Epithelial cell of proximal tubule (primary cell): ENCODE results near the gene TENT4B. TPM values are rescaled to one million over a fixed set of nuclear protein-coding genes. Genes with fewer than 3 reads are reported as not detected.

Experiments used
- DNase-seq: peaks from one replicate; pipeline ENCODE4 v3.0.0-alpha.2; 2011; ENCODE audit warnings: low read depth
- H3K4me3 ChIP-seq: 2 replicates; pipeline ENCODE4 v1.5.1; 2011; ENCODE audit warnings: low read depth, mild to moderate bottlenecking, low read length
- CTCF ChIP-seq: conservative IDR thresholded peaks from 2 replicates; pipeline ENCODE4 v1.5.1; 2012; ENCODE audit warnings: low read depth, mild to moderate bottlenecking, low read length
- total RNA-seq: library from RNA; depleted of rRNA; stranded (reverse); fragments of >200 nt; gene quantifications from 2 replicates; pipeline ENCODE4 v1.2.3, GENCODE V29; 2015

The TENT4B gene
- total RNA-seq, 1 donor from 2014 or later = 9.4 TPM

- H3K4me3 ChIP-seq = no peak overlapping the region
- no peak for DNase-seq
- TF ChIP-seq CTCF = no peak
Measured at GRCh38 chr16:50182441-50182840, 29.3 kb downstream of the TENT4B start.

DNA sequence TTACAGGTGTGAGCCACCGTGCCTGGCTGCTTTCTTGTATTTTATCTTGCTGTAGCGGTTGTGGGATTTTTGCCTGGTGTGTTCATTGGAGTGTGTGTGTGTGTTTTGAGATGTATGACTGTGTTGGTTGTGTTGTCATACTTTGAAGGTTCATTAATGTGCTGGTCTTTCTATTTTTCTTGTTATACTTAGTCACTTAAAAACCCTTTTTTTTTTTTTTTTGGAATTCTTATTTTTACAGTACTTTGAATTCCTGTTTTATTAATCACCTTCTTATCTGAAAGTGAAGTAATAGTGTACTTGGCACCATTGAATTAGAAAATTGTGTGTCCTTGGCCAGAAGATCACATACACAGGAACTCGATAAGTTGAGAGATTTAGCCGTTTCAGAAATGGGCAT is 30.2 kb downstream of the TENT4B start:
- no peak for TF ChIP-seq CTCF
- no peak overlapping the region for H3K4me3 ChIP-seq
- DNase-seq = peak; percentile 39

DNA sequence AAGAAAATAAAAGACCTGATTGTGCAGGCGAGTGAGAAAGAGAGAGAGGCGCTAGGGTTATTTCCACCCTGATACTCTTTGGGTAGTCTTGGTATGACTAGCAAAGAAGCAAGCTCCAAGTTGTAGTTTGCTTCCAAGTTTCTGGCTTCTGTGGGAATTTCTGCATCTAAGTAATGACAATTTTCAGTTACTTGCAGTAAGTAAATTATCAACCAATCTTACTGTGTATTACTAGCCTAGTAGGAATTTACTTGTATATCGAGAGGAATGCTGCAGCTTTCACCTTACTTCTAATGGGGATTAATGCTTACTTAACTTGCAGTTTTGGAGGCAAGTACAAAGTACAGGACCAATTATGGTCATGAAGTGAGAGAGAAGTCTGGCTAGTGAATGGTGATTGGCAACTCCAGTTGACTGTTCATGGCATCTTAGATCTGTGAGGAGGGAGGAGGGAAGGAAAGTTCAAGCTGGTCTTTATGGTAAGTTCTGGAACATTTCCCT is 31.9 kb downstream of the TENT4B start:
- peak; percentile 98 for DNase-seq
- TF ChIP-seq CTCF = no peak

GRCh38 chr16:50188619-50189136 is 35.6 kb downstream of the TENT4B start:
- no peak for TF ChIP-seq CTCF
- no peak for DNase-seq
- H3K4me3 ChIP-seq = no peak overlapping the region

More for the DNA sequence above, 31.9 kb downstream of the TENT4B start:
- peak overlapping the region; percentile 44 for H3K4me3 ChIP-seq

- no peak for DNase-seq
- H3K4me3 ChIP-seq = no peak overlapping the region
- no peak for TF ChIP-seq CTCF
Measured at GRCh38 chr16:50190292-50190691, 37.2 kb downstream of the TENT4B start.

GRCh38 chr16:50192386-50193050 is 39.4 kb downstream of the TENT4B start:
- no peak for TF ChIP-seq CTCF
- no peak overlapping the region for H3K4me3 ChIP-seq
- DNase-seq = no peak

DNA sequence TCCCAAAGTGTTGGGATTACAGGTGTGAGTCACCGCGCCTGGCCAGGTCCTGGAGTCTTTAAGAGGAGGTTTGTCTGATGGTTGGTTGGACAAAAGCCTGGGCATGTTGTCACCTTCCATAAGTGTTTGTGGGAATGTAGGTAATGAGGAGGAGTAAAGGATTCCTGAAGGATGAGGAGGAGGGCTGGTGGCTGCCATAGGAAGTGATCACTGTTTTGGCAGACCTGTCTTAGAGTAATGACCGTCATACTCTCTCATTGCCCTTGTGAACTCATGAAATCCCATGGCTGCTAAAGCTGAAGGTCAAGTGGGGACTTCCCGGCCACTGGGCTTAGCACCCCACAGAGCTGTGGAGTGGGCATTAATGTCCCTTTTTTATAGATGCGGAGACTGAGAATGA is 40.5 kb downstream of the TENT4B start:
- no peak for DNase-seq
- H3K4me3 ChIP-seq = no peak overlapping the region
- no peak for TF ChIP-seq CTCF
